ENCODE data around the gene WSCD2. TPM values are rescaled to one million over a fixed set of nuclear protein-coding genes. Genes with fewer than 3 reads are reported as not detected.

The WSCD2 gene
- total RNA-seq, 2 experiments from 2014 or later: not detected

GRCh38 chr12:108126212-108126611, 2.9 kb upstream of the WSCD2 start:
- CTCF ChIA-PET: no interaction called here
- POLR2A ChIA-PET: no interaction called here

- CTCF ChIA-PET: no interaction called here
- POLR2A ChIA-PET: no interaction called here
Measured at GRCh38 chr12:108126990-108127501, 2.0 kb upstream of the WSCD2 start.

GRCh38 chr12:108127654-108128053, 1.4 kb upstream of the WSCD2 start:
- POLR2A ChIA-PET: no interaction called here
- CTCF ChIA-PET: no interaction called here

- ChIA-PET CTCF (interaction anchor here (0.7 kb wide), 1 partner anchor 10 kb away, joined by 3 read pairs; no protein-coding TSS in a partner anchor), POLR2A (no interaction called here)
Measured at GRCh38 chr12:108128221-108129016, 669 bp upstream of the WSCD2 start.

- ChIA-PET POLR2A (no interaction called here), CTCF (no interaction called here)
Measured at GRCh38 chr12:108131035-108131434, 1.9 kb downstream of the WSCD2 start.

GRCh38 chr12:108131657-108132126, 2.6 kb downstream of the WSCD2 start:
- ChIA-PET POLR2A (no interaction called here), CTCF (no interaction called here)

GRCh38 chr12:108133482-108133881, 4.4 kb downstream of the WSCD2 start:
- CTCF ChIA-PET: no interaction called here
- POLR2A ChIA-PET: no interaction called here

GRCh38 chr12:108134744-108135143, 5.7 kb downstream of the WSCD2 start:
- ChIA-PET POLR2A (no interaction called here), CTCF (no interaction called here)

- CTCF ChIA-PET: no interaction called here
Measured at GRCh38 chr12:108135627-108136026, 6.5 kb downstream of the WSCD2 start.

GRCh38 chr12:108136697-108137096, 7.6 kb downstream of the WSCD2 start:
- ChIA-PET POLR2A (no interaction called here), CTCF (no interaction called here)

More at GRCh38 chr12:108135627-108136026, 6.5 kb downstream of the WSCD2 start:
- POLR2A ChIA-PET: no interaction called here

GRCh38 chr12:108139454-108139853, 10.4 kb downstream of the WSCD2 start:
- CTCF ChIA-PET: interaction anchor here (1.9 kb wide), 1 partner anchor 18 kb away, joined by 5 read pairs; no protein-coding TSS in a partner anchor
- POLR2A ChIA-PET: no interaction called here

GRCh38 chr12:108140501-108140900, 11.4 kb downstream of the WSCD2 start:
- ChIA-PET CTCF (no interaction called here), POLR2A (no interaction called here)

- CTCF ChIA-PET: no interaction called here
- POLR2A ChIA-PET: no interaction called here
Measured at GRCh38 chr12:108141600-108142130, 12.6 kb downstream of the WSCD2 start.

- POLR2A ChIA-PET: no interaction called here
- CTCF ChIA-PET: no interaction called here
Measured at GRCh38 chr12:108143144-108143543, 14.1 kb downstream of the WSCD2 start.

GRCh38 chr12:108144080-108144479, 15.0 kb downstream of the WSCD2 start:
- POLR2A ChIA-PET: interaction anchor here (0.7 kb wide), 1 partner anchor 202 kb away, joined by 4 read pairs; no protein-coding TSS in a partner anchor

GRCh38 chr12:108145011-108145410, 15.9 kb downstream of the WSCD2 start:
- ChIA-PET CTCF (no interaction called here), POLR2A (no interaction called here)

More at GRCh38 chr12:108144080-108144479, 15.0 kb downstream of the WSCD2 start:
- CTCF ChIA-PET: no interaction called here

- POLR2A ChIA-PET: no interaction called here
- CTCF ChIA-PET: no interaction called here
Measured at GRCh38 chr12:108146035-108146893, 17.2 kb downstream of the WSCD2 start.

- ChIA-PET CTCF (no interaction called here), POLR2A (no interaction called here)
Measured at GRCh38 chr12:108147279-108147678, 18.2 kb downstream of the WSCD2 start.

GRCh38 chr12:108148521-108149074, 19.5 kb downstream of the WSCD2 start:
- ChIA-PET POLR2A (no interaction called here), CTCF (no interaction called here)

GRCh38 chr12:108150436-108150835, 21.3 kb downstream of the WSCD2 start:
- ChIA-PET CTCF (no interaction called here), POLR2A (no interaction called here)
